ENCODE measurements around the gene SPON1.

DNA sequence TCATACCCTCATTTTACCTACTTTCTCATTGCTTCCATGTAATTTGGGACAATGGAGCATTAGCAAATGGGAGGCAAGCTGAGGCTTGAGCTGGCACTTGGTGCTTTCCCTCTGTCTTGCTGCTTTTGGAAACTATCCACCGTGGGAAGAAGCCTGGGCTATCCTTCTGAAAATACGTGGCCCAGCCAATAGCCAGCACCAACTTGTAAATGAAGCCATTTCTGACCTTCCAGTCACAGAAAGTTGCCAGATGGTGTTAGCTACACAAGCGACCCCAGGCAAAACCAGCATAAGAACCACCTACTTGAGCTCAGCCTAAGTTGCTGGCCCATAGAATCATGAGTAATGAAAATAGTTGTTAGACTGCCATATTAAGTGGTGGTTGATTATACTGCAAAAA lies 18.5 kb upstream of the SPON1 start:
- TF ChIP-seq, protein P1, sequence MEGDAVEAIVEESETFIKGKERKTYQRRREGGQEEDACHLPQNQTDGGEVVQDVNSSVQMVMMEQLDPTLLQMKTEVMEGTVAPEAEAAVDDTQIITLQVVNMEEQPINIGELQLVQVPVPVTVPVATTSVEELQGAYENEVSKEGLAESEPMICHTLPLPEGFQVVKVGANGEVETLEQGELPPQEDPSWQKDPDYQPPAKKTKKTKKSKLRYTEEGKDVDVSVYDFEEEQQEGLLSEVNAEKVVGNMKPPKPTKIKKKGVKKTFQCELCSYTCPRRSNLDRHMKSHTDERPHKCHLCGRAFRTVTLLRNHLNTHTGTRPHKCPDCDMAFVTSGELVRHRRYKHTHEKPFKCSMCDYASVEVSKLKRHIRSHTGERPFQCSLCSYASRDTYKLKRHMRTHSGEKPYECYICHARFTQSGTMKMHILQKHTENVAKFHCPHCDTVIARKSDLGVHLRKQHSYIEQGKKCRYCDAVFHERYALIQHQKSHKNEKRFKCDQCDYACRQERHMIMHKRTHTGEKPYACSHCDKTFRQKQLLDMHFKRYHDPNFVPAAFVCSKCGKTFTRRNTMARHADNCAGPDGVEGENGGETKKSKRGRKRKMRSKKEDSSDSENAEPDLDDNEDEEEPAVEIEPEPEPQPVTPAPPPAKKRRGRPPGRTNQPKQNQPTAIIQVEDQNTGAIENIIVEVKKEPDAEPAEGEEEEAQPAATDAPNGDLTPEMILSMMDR (IDR thresholded peaks at IDR 0.05): no peak
- no peak for TF ChIP-seq EP300 (IDR thresholded peaks at IDR 0.05; ENCODE audit: low read depth)
- no peak for TF ChIP-seq POLR2A (IDR thresholded peaks at IDR 0.05)

All from transverse colon (tissue), 3 donors.